H1 (cell line): ENCODE data around the gene CST9L. TPM values are rescaled to one million over a fixed set of nuclear protein-coding genes. Genes with fewer than 3 reads are reported as not detected.
A peak's percentile ranks its signal among the peaks of the same experiment; 100 is the strongest.

ENCODE experiments used
- CTCF ChIA-PET: fragments of 300-600 bp; sonication (Branson Sonifier 250); formaldehyde crosslinking; loops from one replicate; lab custom pipeline; 2021; ENCODE audit not compliant: partially characterized antibody; lab: Charles Lee
- POLR2A ChIA-PET: fragments of 300-600 bp; sonication (Branson Sonifier 250); formaldehyde crosslinking; loops from one replicate; lab custom pipeline; 2021; ENCODE audit warnings: inconsistent platforms; ENCODE audit not compliant: partially characterized antibody; lab: Charles Lee
- DNase-seq, 2 experiments: peaks; one replicate each; pipeline versions ENCODE4 v3.0.0 to v3.0.0-alpha.2; 2010 to 2022; ENCODE audit warnings: low spot score in 2 of 2, low read depth in 1 of 2, mixed read lengths in 1 of 2
- FAIRE-seq: peaks from 2 replicates; lab custom pipeline; 2011; peaks lifted over from hg19 to GRCh38; lab: Jason Lieb, UNC
- H2AFZ ChIP-seq: 2 replicates; pipeline ENCODE4 v1.8.1; 2012; ENCODE audit warnings: low read length, inconsistent platforms
- H2AK5ac ChIP-seq: 2 replicates; pipeline ENCODE4 v1.6.1; 2013; ENCODE audit warnings: low read depth, low read length
- H2BK120ac ChIP-seq: replicated peaks from 2 replicates; pipeline ENCODE3; 2013; ENCODE audit warnings: low read depth, low read length, inconsistent platforms
- H2BK12ac ChIP-seq: 2 replicates; pipeline ENCODE4 v1.6.1; 2013; ENCODE audit warnings: low read depth, low read length
- H2BK15ac ChIP-seq: 2 replicates; pipeline ENCODE4 v1.6.1; 2013; ENCODE audit warnings: low read length
- H2BK20ac ChIP-seq: 2 replicates; pipeline ENCODE4 v1.6.1; 2013; ENCODE audit warnings: low read length
- H2BK5ac ChIP-seq: 2 replicates; pipeline ENCODE4 v1.6.1; 2013; ENCODE audit warnings: low read depth, low read length
- H3K14ac ChIP-seq: 2 replicates; pipeline ENCODE4 v1.6.1; 2013; ENCODE audit warnings: inconsistent platforms; ENCODE audit not compliant: insufficient read length
- H3K18ac ChIP-seq: 2 replicates; pipeline ENCODE4 v1.6.1; 2013; ENCODE audit warnings: low read length; ENCODE audit errors: extremely low read depth
- H3K23ac ChIP-seq: 2 replicates; pipeline ENCODE4 v1.6.1; 2013; ENCODE audit warnings: inconsistent platforms; ENCODE audit not compliant: insufficient read length
- H3K23me2 ChIP-seq: 2 replicates; pipeline ENCODE4 v1.6.1; 2013; ENCODE audit warnings: low read depth, low read length
- H3K27ac ChIP-seq: 2 replicates; pipeline ENCODE4 v1.6.1; 2011; ENCODE audit warnings: low read depth, low read length, inconsistent platforms
- H3K27me3 ChIP-seq, 4 experiments: replicated peaks in 1 of 4; 1 replicate in 1 of 4; 2 replicates in 3 of 4; pipeline versions ENCODE4 v1.6.1 to v1.8.1; 2011 to 2013; ENCODE audit warnings: low read length in 3 of 4, mild to moderate bottlenecking in 3 of 4, inconsistent platforms in 2 of 4, mixed read lengths in 2 of 4, moderate library complexity in 1 of 4; ENCODE audit not compliant: control insufficient read depth in 3 of 4, insufficient read depth in 3 of 4; ENCODE audit errors: extremely low read depth in 1 of 4
- H3K36me3 ChIP-seq, 4 experiments: 2 replicates each; pipeline versions ENCODE4 v1.6.1 to v1.8.1; 2011 to 2013; ENCODE audit warnings: mild to moderate bottlenecking in 4 of 4, low read length in 3 of 4, moderate library complexity in 2 of 4, control low read depth in 1 of 4, inconsistent platforms in 1 of 4; ENCODE audit not compliant: insufficient read depth in 4 of 4, control insufficient read depth in 2 of 4
- H3K4ac ChIP-seq: replicated peaks from 2 replicates; pipeline ENCODE3; 2013; ENCODE audit warnings: low read length, low read depth, mixed read lengths, inconsistent platforms; ENCODE audit not compliant: insufficient read length
- H3K4me1 ChIP-seq, 4 experiments: replicated peaks in 1 of 4; 1 replicate in 1 of 4; 2 replicates in 3 of 4; pipeline versions ENCODE4 v1.6.1 to v1.8.1; 2011 to 2013; ENCODE audit warnings: low read length in 3 of 4, inconsistent platforms in 2 of 4, mixed read lengths in 1 of 4; ENCODE audit not compliant: insufficient read depth in 4 of 4, control insufficient read depth in 3 of 4
- H3K4me2 ChIP-seq, 2 experiments: 2 replicates each; pipeline versions ENCODE4 v1.6.1 to v1.8.1; 2011 to 2013; ENCODE audit warnings: low read depth in 2 of 2, low read length in 2 of 2, control low read depth in 1 of 2, inconsistent platforms in 1 of 2, mild to moderate bottlenecking in 1 of 2; ENCODE audit not compliant: insufficient read depth in 1 of 2
- H3K4me3 ChIP-seq, 4 experiments: fragments of 200-600, 300-600 bp in 1 of 4; sonication (generic), shearing (Covaris generic), sonication (Bioruptor Twin) in 1 of 4; 2 replicates each; pipeline versions ENCODE4 v1.5.1 to v1.8.1; 2011 to 2016; ENCODE audit warnings: low read length in 4 of 4, low read depth in 3 of 4, control low read depth in 2 of 4, inconsistent platforms in 2 of 4, mild to moderate bottlenecking in 2 of 4, mixed read lengths in 1 of 4, moderate library complexity in 1 of 4; ENCODE audit not compliant: insufficient read depth in 2 of 4; ENCODE audit errors: extremely low read depth in 1 of 4
- H3K56ac ChIP-seq: replicated peaks from 2 replicates; pipeline ENCODE3; 2013; ENCODE audit warnings: low read depth, mild to moderate bottlenecking, mixed read lengths, low read length, inconsistent platforms; ENCODE audit not compliant: insufficient read length
- H3K79me1 ChIP-seq: 2 replicates; pipeline ENCODE4 v1.6.1; 2013; ENCODE audit warnings: low read depth, low read length, control low read depth
- H3K79me2 ChIP-seq, 2 experiments: 2 replicates each; pipeline versions ENCODE4 v1.6.1 to v1.8.1; 2012 to 2013; ENCODE audit warnings: low read length in 2 of 2, mild to moderate bottlenecking in 2 of 2, inconsistent platforms in 1 of 2; ENCODE audit not compliant: insufficient read depth in 2 of 2, control insufficient read depth in 1 of 2
- H3K9ac ChIP-seq, 4 experiments: replicated peaks in 1 of 4; 1 replicate in 1 of 4; 2 replicates in 3 of 4; pipeline versions ENCODE4 v1.6.1 to v1.8.1; 2011 to 2013; ENCODE audit warnings: low read depth in 3 of 4, low read length in 3 of 4, control low read depth in 2 of 4, mild to moderate bottlenecking in 2 of 4, moderate library complexity in 2 of 4, inconsistent platforms in 1 of 4; ENCODE audit errors: extremely low read depth in 1 of 4
- H3K9me3 ChIP-seq, 2 experiments: 2 replicates each; pipeline versions ENCODE4 v1.6.1 to v1.8.1; 2012 to 2013; ENCODE audit warnings: mild to moderate bottlenecking in 2 of 2, moderate library complexity in 2 of 2, control low read depth in 1 of 2, inconsistent platforms in 1 of 2, low read depth in 1 of 2, low read length in 1 of 2, mixed read lengths in 1 of 2; ENCODE audit not compliant: insufficient read depth in 2 of 2
- H4K20me1 ChIP-seq, 2 experiments: replicated peaks in 1 of 2; 2 replicates each; pipeline versions ENCODE3 to v1.8.1; 2011 to 2013; ENCODE audit warnings: inconsistent platforms in 2 of 2, low read length in 2 of 2, mild to moderate bottlenecking in 1 of 2; ENCODE audit not compliant: insufficient read depth in 2 of 2, control insufficient read depth in 1 of 2
- H4K5ac ChIP-seq: 2 replicates; pipeline ENCODE4 v1.6.1; 2013; ENCODE audit warnings: low read length, low read depth, mixed read lengths, inconsistent platforms; ENCODE audit not compliant: insufficient read length
- H4K8ac ChIP-seq: 2 replicates; pipeline ENCODE4 v1.8.0; 2013; ENCODE audit warnings: mild to moderate bottlenecking, moderate library complexity, low read length, inconsistent platforms; ENCODE audit not compliant: insufficient read depth; ENCODE audit errors: extremely low read depth
- H4K91ac ChIP-seq: replicated peaks from 2 replicates; pipeline ENCODE3; 2013; ENCODE audit warnings: low read length, mixed read lengths, inconsistent platforms; ENCODE audit not compliant: insufficient read length
- CBX5 ChIP-seq: fragments of 300-800, 300-1000 bp; sonication (generic); IDR thresholded peaks from 2 replicates; pipeline ENCODE4 v1.7.1; 2016; ENCODE audit warnings: antibody characterized with exemption, low read length, low read depth
- CHD1 ChIP-seq: IDR thresholded peaks from 2 replicates; pipeline ENCODE4 v1.6.1; 2012; ENCODE audit warnings: low read depth, low read length, improper control_type of control experiment
- CTBP2 ChIP-seq: IDR thresholded peaks from 2 replicates; pipeline ENCODE4 v1.7.0; 2011; ENCODE audit warnings: borderline replicate concordance, mild to moderate bottlenecking, moderate library complexity, mixed read lengths, low read length; ENCODE audit not compliant: insufficient read depth, insufficient read length
- GTF2F1 ChIP-seq: IDR thresholded peaks from 2 replicates; pipeline ENCODE4 v1.6.1; 2012; ENCODE audit warnings: low read depth, low read length, improper control_type of control experiment, borderline replicate concordance
- MAFK ChIP-seq: IDR thresholded peaks from 2 replicates; pipeline ENCODE4 v1.6.1; 2012; ENCODE audit warnings: low read depth, mild to moderate bottlenecking, improper control_type of control experiment, low read length
- RAD21 ChIP-seq, 2 experiments: IDR thresholded peaks in 1 of 2; conservative IDR thresholded peaks in 1 of 2; 2 replicates each; pipeline ENCODE4 v1.6.1; 2011; ENCODE audit warnings: low read depth in 2 of 2, low read length in 2 of 2, improper control_type of control experiment in 1 of 2, inconsistent platforms in 1 of 2, mild to moderate bottlenecking in 1 of 2, moderate library complexity in 1 of 2
- RXRA ChIP-seq: IDR thresholded peaks from 2 replicates; pipeline ENCODE4 v1.6.1; 2011; ENCODE audit warnings: low read depth, mild to moderate bottlenecking, low read length, moderate library complexity; ENCODE audit not compliant: insufficient read depth
- ZNF274 ChIP-seq: IDR thresholded peaks from 2 replicates; pipeline ENCODE4 v1.7.0; 2012; ENCODE audit warnings: low read length, borderline replicate concordance; ENCODE audit errors: extremely low read depth
- WGBS, 2 experiments: shearing (Covaris generic) in 1 of 2; methylation state at CpG; one replicate each; pipeline versions ENCODE4 v1.1.6 to v1.1.7; 2013 to 2015; ENCODE audit warnings: low lambda C conversion rate in 2 of 2, mixed read lengths in 2 of 2, inconsistent platforms in 1 of 2, low coverage in 1 of 2, missing lambda C conversion rate in 1 of 2; ENCODE audit not compliant: insufficient replicate concordance in 2 of 2, insufficient coverage in 1 of 2, insufficient read length in 1 of 2; ENCODE audit errors: extremely low coverage in 1 of 2, missing lambda C conversion rate in 1 of 2; 5-methylcytosine and 5-hydroxymethylcytosine counted together
- polyA plus RNA-seq, 7 experiments: library from polyadenylated mRNA; depleted of rRNA in 3 of 7; stranded (reverse) in 5 of 7; unstranded in 2 of 7; fragments of >200 nt in 5 of 7; fragments of 200-250 nt in 2 of 7; gene quantifications; 1 replicate in 5 of 7; 2 replicates in 1 of 7; 4 replicates in 1 of 7; pipeline versions ENCODE4 v1.2.1 to v1.2.3, GENCODE V29; 2011 to 2013; ENCODE audit warnings: missing spikeins in 2 of 7, mixed read lengths in 2 of 7
- total RNA-seq: library from RNA; stranded (reverse); fragmentation: NEBNext Ultra II Directional; extraction: Animal tissue kit (Norgen Biotek cat#: 25700); gene quantifications from 2 replicates; pipeline ENCODE4 v1.2.1, GENCODE V29; 2021

CST9L gene
- total and polyA plus RNA-seq, 2 of the 8 experiments (the other 6 are each of a cell fraction or from before 2014, with no cell fraction given), result not detected

GRCh38 chr20:23514848-23515247 lies 53.4 kb downstream of the CST9L start:
- Histone ChIP-seq H4K8ac (no peak overlapping the region), H4K20me1 (no peaks in the 10 kb centered on the region), H3K9me3 (peaks cover 3% of the 10 kb centered on the region in 2 experiments), H2BK5ac (peak overlapping the region; percentile 74; the same call in 1 of the 2 replicates), H3K18ac (no peak overlapping the region; the same call in 1 of the 2 replicates), H3K4ac (peak overlapping the region; percentile 65), H2BK15ac (no peak overlapping the region), H3K4me1 (peaks cover 0 to 6% (median 4%) of the 10 kb centered on the region in 4 experiments; a peak in 2 of 7 replicates), H3K23ac (no peak overlapping the region), H3K4me2 (no peak overlapping the region; a peak in 1 of 4 replicates), H4K91ac (peak overlapping the region; percentile 61), H3K56ac (no peak overlapping the region), H3K36me3 (no peaks in the 10 kb centered on the region), H3K14ac (no peak overlapping the region), H3K27ac (no peak overlapping the region), H2BK12ac (0 out of 2 replicates have a peak overlapping the region, but pooled peaks have one; percentile 6), H4K5ac (peak overlapping the region; percentile 19), H2BK120ac (peak overlapping the region; percentile 91), H3K23me2 (no peaks in the 10 kb centered on the region), H3K27me3 (peaks cover 0 to 2% (median under 1%) of the 10 kb centered on the region in 4 experiments; a peak in 1 of 7 replicates), H2AFZ (no peak overlapping the region), H2BK20ac (peak overlapping the region; percentile 2; the same call in 1 of the 2 replicates), H2AK5ac (no peak overlapping the region), H3K79me2 (no peaks in the 10 kb centered on the region), H3K4me3 (no peak overlapping the region), H3K79me1 (no peaks in the 10 kb centered on the region), H3K9ac (no peak overlapping the region)
- DNase-seq (no peak), FAIRE-seq (no peak)
- no peak for TF ChIP-seq CHD1
- no peak for TF ChIP-seq MAFK
- no peak for TF ChIP-seq CTBP2
- no peak for TF ChIP-seq RAD21 (IDR thresholded peaks at IDR 0.05 in 1 of 2, conservative IDR thresholded peaks at IDR 0.05 in 1 of 2; ENCODE audit: low read depth in 2 of 2, low read length in 2 of 2)
- TF ChIP-seq RXRA, result no peak
- TF ChIP-seq ZNF274, result no peak
- no peak for TF ChIP-seq GTF2F1
- no peak for TF ChIP-seq CBX5
- ChIA-PET POLR2A (no interaction called here), CTCF (no interaction called here)
- 44% methylated on average over 1 of the region's 1 CpG; no CpG with 5 or more reads in 1 of the 2 experiments for WGBS, 2 experiments
